Upper lobe of left lung (tissue), 4 donors: ENCODE measurements around the gene CCBE1.

Experiments used
- CTCF ChIP-seq, 6 experiments: fragments of 450-650 bp in 4 of 6; fragments of 200-600 bp in 2 of 6; sonication (generic) in 2 of 6; IDR thresholded peaks; one replicate each; pipeline ENCODE4 v1.5.1; 2016 to 2019; ENCODE audit warnings: antibody characterized with exemption in 6 of 6
- POLR2A ChIP-seq, 4 donors: fragments of 450-650 bp; IDR thresholded peaks; one replicate each; pipeline ENCODE4 v1.5.1; 2016 to 2017; ENCODE audit warnings: antibody characterized with exemption in 4 of 4, mild to moderate bottlenecking in 2 of 4

- no peak for TF ChIP-seq CTCF (IDR thresholded peaks at IDR 0.05)
- no peak for TF ChIP-seq POLR2A (IDR thresholded peaks at IDR 0.05)
Measured at GRCh38 chr18:59617468-59617932, 79.7 kb downstream of the CCBE1 start.
